GM19240 (cell line): ENCODE measurements around the gene THBS2.

Source experiments
- DNase-seq: peaks from one replicate; pipeline ENCODE4 v3.0.0; 2011; ENCODE audit warnings: low spot score; ENCODE audit not compliant: insufficient read length

The THBS2 gene

GRCh38 chr6:169167581-169168301 lies 85.9 kb downstream of the THBS2 start:
- no peak for DNase-seq

GRCh38 chr6:169166896-169167580 lies 86.6 kb downstream of the THBS2 start:
- DNase-seq, result no peak
